ENCODE data around the gene C9orf50.
"Not testable (repeated sequence)": the region's sequence is repeated elsewhere in the genome, so short reads cannot be mapped to it uniquely, and the experiment has no call there.

C9orf50 gene

DNA sequence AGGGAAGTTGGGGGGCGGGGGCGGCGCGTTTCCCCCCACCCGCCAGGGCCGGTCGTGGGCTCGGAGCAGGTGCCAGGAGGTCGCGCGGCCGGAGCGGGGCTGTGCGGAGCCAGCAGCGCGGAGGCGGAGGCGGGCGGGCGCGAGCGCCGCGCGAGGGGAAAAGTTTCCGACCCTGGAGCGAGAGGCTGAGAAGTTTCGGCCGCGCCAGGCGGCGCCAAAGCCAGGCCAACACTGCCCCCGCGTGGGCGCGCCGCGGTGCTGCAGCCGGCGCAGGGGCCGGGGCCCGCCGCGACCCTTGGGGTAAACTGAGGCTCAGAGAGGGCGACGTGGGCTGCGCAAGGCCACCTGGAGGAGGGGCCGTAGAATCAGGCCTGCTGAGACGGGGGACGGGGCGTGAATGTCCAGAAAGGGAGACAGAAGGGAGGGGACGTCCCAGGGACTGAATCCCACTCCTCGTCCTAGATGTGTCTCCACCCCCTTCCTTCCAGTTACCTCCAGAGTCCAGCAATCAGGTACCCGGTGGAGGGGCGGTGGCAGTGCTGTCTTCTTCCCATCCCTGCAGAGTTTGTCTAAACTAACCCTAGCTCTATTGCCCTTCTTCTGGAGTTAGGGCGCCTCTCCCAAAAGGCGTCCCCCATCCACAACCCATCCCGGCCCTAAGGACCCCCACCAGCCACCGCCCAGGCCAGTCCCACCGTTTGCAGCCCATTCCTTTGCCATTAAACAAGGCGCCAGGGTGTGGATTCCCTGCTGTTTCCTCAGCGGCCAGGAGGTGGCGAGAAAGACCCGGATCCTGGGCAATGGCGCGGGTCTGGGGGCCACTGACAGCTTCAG, 10.2 kb downstream of the C9orf50 start:
- peak; percentile 53 for DNase-seq (ENCODE audit: low read depth)

DNA sequence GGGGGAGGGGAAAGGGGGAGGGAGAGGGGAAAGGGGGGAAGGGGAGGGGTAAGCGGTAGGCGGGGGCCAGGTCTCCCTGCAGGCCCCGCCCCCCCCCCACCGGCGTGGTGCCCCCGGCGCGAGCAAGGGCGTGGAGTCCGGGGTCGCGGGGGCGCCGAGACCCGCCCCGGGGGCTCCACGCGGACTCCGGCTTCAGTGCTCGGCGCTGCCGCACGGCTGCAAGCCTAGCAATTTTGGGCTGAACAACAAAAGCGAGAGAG, 10.8 kb downstream of the C9orf50 start:
- DNase-seq (ENCODE audit: low read depth): no peak

DNA sequence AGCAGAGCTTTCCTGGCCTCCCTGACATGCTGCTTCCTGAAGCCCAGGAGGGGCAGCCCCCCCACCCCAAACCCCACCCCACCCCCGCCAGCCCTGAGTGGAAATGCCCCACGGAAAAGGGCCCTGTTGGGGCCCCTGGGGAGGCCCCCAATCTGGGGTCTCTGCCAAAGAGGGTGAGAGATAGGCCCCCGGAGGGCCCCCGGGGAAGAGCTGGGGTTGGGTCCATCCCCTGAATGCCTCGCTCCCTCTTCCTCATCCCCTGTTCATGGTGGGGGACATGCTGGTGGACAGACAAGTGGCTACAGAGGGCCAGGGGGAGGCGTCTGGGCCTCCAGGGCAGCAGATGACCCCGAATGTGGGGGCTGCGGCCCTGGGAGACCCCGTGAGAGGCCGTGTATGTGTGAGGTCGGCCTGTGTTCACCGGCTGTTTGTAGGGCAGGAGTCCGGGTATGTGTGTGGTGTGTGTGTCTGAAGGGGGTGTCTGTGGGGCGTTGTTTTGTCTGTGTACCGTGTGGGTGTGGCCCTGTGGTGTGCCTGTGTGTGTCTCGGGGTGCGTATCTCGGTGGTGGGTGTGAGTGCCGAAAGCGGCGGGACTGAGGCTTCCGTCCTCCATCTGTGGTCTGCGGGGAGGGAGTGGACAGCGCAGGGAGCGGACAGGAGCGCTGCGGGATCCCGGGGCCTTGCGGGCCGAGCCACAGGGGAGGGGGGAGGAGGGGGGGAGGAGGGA, 11.3 kb downstream of the C9orf50 start:
- no peak for DNase-seq (ENCODE audit: low read depth)

DNA sequence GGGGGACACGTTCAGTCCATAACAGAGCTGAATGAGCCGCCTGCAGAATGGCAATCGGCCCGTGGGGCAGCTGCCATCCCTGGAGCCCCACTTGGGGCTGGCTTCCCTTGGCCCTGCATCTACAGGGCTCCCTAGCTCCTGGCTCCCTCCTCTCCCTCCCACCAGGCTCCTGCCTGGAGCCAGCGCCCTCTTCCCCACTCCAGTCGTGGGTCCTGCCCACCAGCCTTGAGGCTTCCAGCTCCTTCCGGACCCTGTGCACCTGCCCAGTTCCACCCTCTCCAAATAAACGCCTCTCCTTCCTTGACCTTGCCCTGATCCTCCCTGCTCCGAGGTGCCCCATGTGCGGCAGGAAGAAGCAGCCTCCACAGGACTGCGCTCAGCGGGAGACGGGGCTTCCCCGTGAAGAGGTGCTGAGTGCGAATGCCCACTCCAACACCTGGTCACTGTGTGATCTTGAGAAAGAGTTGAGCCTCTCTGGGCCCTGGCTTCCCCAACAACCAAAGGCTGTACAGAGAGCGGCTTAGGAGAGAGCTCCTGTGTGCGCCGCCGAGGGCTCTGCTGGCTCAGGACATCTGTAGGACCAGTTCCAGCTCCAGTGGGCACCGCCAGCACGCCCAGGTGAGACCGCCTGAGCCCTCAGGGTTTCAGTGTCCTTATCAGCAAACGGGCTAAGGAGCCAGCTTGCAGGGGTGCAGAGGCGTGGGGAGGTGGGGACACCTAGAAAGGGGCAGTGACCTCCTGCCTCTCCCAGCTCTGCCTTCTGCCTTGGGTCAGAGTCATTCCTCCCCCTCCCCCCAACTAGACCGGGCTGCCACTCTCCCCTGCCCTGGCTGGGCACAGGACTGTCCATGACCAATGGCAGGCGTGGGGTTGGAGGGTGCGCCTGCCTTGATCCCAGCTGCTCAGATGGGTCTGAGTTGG, 12.1 kb downstream of the C9orf50 start:
- DNase-seq (ENCODE audit: low read depth): no peak

DNA sequence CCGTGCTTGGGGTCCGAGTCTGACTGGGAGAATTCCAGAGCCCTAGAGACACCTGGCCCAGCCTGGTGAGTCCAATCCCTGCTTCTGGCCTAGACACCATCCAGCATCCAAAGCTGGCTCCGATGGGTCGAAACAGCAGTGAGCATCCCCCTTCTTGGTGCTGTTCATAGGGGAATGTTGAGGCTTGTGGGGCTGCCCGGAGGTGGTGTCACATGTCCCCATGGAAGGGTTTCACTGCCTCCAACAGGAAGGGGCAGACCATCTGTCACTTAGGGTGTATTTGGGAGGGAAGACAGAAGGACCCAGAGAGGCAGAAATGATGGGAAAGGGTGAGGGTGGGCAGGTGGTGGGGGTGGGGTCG, 13.9 kb downstream of the C9orf50 start:
- DNase-seq (ENCODE audit: low read depth): no peak

DNA sequence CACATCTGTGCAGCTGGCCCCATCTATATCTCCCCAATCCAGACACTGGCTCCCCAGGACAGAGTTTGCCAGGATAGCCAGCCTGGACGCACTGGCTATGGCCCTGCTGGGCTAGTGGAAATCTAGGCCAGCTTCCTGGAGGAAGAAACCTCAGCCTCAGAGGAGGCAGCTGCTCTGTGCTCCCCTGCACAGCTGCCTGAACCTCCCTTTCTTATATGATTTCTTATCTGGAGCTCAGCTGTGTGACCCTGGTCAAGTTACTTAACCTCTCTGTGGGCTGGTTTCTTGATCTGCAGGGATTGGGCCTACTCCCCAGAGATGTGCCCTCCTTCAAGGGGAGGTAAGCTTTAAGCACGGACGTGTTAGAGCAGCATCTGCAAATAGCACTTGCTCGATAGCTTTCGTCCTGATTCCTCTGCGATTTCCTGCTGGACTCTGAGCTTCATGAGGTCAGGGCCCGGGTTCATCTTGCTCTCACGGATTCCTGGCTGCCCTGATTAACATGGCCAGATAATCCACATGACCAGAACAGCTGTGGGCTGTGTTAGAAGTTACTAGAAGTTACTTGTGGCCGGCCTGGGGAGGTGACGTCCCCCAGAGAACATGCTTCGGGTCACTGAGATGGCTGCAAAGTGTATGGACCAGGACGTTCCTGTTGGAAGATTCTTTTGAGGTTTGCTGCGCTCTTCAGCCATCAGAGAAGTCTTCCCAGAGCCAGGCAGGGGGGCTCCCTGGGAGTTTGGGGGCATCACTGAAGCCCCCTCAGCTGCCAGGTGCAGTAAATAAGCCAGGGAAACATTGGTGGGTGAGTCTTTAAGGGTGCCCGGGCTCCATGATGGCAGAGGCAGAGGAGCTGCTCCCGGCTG, 14.5 kb downstream of the C9orf50 start:
- no peak for DNase-seq (ENCODE audit: low read depth)

DNA sequence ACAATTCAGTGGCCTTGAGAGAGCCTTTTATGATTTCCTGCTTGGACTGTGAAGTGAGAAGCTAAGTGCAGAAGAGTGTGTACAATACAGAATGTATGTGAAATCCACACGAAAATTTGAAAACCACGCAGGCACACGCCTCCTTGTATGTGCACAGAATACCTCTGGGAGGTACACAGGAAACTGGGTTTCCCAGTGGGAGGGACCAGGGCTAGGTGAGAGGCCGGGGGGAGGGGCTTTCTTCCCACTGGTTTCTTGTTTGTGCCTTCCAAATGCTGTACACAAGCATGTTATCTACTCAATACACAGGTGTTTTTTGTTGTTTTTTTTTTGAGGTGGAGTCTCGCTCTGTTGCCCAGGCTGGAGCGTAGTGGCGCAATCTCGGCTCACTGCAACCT, 16.1 kb downstream of the C9orf50 start:
- no peak for DNase-seq (ENCODE audit: low read depth)

DNA sequence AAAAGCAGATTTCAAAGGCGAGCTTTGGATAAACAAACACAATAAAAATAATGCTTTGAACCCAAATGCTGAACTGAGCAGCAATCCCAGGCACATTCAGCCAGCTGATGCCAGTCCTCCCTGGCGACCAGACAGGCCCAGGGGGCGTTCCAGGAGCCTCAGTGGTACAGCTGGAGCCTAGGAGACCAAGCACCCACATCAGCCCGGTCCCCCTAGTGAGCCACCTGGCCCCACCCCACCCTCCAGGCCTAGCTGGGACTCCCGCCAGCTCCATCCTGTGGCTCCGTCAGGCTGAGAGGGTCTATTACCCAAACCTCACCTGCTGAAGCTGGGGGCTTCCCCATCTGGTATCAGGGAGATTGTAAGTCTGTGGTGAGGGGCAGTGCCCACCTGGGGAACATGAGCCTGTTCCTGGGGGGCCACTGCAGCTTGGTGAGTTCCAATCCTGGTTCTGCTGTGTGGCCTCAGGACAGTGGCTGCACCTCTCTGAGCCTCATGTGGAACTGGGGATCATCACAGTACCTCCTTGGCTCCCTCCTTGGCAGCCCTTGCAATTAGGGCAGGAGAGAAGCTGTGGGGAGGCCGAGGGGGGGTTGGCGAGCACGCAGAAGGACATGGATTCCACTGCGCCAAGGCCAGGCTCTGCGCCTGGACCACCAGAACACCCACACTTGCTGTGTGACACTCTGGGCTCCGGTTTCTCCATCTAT, 16.7 kb downstream of the C9orf50 start:
- DNase-seq (ENCODE audit: low read depth): no peak

DNA sequence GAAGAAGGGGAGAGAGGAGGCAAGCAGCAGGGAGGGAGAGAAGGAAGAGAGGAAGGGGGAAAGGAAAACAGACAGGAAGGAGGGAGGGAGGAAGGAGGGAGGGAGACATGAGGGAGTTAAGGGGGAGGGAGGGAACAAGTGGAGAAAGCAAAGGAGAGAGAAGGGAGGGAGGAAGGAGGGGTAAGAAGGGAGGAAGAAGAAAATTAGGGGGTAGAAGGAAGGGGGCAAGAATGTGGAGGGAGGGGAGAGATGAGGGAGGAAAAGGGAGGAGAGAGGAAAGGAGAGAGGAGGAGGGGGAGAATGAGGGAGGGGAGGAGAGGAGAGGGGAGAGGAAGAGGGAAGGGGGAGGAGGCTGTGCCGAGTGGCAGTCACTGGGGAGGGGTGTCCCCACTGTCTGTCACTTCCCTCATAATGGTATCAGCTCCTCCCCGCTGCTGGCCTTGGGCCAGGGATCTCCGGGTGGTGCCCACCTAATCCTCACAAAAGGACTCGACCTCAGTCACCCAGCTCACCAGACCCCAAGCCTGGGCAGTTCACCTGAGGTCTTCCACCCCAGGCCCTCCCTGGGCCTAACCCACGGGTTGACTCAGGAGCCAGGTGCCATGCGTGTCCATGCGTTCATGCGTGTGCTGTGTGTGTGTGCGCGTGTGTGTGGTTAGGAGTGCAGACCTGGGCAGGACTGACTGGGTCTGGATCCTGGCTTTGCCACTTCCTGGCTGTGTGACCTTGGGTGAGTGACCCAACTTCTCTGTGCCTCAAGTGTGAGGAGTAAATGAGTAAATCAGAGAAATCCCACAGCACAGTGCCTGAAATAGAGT, 18.1 kb downstream of the C9orf50 start:
- DNase-seq (ENCODE audit: low read depth): no peak

DNA sequence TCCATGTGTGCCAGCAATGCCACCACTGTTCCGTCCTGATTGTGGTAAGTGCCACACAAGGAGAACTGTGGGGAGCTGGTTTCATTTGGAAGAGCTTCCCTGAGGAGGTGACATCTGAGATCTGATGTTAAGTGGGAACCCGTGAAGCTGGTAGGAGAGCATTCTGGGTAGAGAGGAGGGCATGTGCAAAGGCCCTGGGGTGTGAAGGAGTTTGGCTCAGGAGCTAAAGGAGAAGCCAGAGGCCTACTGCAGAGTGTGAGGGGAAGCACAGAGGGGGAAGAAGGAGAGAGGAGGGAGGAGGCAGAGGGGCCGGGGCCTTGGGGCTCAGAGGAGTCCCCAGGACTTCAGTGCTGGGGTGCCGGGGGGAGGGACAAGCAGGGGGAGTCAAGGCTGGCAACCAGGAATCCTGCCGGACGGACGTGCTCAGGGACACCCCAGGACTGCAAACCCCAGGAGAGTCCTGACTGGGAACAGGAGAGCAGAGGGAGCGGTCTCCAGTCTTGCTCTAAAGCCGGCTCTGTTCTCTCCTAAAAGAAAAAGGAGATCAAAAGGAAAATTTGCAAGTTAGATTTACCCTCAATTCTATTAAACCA, 19.7 kb downstream of the C9orf50 start:
- DNase-seq (ENCODE audit: low read depth): no peak

DNA sequence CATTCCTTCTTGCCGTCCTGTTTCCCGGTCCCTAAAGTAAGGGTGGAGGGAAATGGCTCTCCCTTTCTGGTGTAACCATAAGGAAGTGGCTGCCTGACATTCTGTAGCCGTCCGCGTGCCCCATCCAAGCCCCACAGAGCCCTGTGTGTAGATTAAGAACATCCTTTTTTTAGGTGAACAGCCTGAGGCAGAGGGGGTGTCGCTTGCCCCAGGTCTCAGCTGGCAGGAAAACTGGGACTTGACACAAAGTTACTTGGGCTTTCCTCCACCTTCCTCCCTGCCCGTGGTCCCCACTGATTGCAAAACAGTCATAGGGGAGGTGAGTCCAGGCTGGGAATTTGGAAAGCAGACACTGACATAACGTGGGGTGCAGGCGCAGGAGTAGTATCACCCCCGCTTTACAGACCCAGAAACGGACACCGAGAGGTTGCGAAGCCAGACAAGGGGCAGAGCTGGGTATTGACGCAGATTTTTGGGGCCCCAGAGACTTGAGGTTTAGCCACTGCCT, 22.8 kb downstream of the C9orf50 start:
- DNase-seq (ENCODE audit: low read depth): no peak

DNA sequence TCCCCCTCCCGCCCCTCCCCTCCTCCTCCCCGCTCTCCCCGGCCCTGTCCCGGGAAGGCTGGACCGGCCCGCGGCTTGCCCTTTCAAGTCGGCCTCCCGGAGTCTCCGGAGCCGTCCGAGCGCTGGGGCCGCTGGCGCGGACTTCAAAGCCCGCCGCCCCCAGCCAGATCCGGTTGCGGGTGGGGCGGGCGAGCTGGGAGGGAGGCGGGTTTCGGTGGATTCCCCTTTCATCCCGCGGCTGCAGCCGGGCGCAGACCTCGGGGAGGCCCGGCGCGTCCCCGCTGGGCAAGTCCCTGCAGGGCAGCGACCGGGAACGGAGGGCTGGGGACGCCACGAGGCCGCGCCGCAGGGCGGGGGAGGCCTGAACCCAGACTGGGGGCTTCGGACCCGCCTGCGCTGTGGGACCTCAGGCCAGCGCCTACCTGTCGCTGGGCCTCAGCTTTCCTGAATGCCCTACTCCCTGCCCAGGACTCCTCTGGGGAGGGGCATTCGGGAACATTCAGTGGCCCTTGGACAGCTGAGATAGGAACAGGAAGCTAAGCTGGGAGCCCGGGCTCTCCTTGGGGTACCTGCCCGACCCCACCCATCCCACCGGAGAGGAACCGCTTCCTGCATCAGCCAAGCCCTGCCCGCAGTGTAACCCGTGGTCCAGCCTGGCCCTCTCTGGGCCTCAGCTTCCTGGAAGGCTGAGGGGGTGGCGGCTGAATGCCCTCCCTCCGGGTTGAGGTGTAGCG, 23.4 kb downstream of the C9orf50 start:
- DNase-seq (ENCODE audit: low read depth): no peak

DNA sequence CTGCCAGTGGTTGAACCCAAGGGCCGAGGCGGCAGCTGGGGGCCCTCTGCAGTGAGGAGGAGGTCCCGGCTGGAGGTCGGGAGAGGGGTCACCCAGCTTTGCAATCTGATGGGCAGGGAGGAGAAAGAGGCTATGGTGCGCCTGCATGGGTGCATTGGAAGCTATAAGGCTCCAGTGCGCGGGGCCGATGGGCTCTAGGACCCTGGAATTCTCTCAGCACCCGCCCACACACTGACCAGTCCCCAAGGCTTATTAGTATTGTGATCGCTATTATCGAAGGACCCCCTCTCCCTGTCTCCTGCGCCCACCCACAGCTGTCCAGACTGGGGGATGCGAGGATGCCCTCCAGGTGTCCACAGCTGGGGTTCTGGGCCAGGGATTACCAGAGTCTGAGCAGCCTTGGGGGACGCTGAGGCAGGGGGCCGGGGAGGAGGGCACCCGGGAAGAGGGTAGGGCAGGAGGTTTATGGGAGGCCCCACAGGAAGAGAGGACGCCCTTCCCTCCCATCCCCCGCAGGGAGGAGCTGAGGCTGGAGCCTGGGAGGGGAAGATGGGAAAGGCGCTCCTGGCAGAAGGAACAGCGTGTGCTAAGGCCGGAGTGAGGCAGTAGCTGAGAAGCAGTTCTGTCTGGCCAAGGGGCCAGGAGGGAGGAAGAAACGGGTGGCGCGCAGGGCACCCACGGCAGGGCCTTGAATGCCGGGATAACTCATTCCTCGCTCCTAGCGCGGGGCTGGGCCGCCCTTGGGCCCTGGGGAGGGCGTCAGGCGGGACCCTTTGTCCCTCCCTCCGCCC, 24.2 kb downstream of the C9orf50 start:
- DNase-seq (ENCODE audit: low read depth): no peak

DNA sequence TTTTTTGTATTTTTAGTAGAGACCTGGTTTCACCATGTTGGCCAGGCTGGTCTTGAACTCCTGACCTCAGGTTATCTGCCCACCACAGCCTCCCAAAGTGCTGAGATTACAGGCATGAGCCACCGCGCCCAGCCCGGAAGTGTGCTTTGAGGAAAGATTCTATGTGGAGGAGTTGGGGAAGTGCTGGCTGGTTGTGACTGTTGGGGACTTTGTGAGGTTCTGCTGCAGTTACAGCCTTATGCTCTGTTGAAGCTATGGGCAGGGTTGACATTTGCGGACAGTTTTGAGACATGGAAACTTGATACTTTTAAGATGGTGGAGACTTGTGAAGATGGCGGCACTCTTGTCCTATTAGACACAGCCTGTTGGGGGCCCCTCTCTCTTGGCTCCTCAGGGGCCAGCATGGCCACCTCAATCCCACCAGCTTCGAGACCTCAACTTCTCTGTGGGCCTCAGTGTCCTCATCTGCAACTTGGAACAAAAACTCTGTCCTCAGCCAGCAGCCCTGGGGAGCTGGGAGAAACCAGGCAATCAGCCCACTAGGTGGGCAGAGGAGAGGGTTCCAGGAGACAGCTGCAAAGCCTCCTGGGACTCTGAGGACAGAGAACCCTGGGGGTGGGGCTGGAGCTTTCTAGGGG, 24.9 kb downstream of the C9orf50 start:
- DNase-seq (ENCODE audit: low read depth): no peak

DNA sequence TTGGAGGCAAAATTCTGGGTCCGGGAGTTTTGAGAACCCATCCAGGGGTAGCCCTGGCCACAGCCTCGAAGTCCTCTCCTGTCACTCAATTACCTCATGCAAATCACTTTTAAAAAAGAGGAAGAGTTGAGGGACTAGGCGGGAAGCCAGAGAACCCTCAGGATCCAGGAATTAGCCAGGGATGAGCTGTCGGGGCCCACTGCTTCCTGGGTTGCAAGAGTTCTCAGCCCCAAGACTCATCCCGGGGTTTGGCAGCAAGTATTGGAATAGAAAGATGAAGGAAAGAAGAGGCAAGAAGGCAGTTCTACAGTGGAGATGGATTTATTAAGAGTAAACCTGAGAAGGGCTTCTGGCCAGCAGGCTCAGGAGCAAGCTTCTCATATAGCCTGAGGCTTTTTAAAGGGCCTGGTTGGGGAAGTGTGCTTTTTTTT, 25.6 kb downstream of the C9orf50 start:
- DNase-seq (ENCODE audit: low read depth): no peak

DNA sequence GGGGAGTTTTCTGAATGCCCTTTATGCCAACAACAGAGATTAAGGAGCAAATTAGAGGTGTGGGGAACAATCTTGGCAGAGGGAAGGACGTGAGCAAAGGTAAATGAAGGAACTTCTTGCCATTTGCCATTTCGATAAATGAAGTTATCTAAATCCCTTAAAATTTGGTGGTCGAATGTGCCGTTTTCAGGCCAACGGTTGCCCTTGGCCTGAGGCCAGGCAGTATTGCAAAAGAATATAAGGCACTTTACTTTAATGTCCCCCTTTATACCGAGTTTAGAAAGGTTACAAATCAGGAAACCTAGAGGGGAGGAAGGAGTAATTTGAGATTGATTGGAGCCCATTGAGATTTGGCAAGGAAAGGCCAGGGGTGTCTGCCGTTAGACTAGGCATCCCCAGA, 26.3 kb downstream of the C9orf50 start:
- no peak for DNase-seq (ENCODE audit: low read depth)

DNA sequence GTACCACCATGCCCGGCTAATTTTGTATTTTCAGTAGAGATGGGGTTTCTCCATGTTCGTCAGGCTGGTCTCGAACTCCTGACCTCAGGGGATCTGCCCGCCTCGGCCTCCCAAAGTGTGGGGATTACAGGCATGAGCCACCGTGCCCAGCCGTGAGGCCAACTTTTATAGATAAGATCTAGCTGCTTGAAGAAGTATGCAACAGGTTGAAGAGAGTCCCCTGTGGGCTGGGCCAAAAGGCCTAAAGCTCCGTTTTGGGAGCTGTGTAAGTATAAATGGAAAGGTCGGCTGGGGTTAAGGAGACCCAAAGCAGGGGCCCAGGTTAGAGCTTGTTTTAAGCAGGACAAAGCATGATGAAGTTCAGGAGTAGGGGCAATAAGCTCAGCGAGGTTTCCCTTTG, 28.1 kb downstream of the C9orf50 start:
- DNase-seq (ENCODE audit: low read depth): not testable (repeated sequence)

DNA sequence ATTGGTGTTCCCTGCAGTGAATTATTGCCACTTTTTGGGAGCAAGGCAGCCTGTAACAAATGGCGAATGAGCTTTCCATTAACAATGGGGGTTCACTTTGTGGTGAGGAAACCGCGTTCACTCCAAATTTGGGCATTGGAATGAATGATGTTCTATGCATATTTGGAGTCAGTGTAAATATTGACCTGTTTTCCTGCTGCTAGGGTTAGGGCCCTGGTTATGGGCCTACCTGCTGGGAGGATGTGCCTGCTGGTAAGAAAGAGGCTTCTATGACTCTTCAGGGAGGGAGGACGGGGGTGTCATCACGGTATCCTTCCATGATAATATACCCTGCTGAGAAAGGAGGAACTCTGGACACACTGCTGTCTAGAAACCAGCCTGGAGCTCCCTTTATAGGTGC, 29.0 kb downstream of the C9orf50 start:
- no peak for DNase-seq (ENCODE audit: low read depth)
